ENCODE measurements around the gene FBXW7.

Gene FBXW7

GRCh38 chr4:152485726-152486276 is 50.1 kb downstream of the FBXW7 start:
- DNase-seq = no peak
- in situ Hi-C loops (cut with MboI; ENCODE audit: low pct_unique_long_range_greater_than_20kb, low sequenced_read_pairs) = no loop called here

- no peak for DNase-seq
- in situ Hi-C loops (cut with MboI; ENCODE audit: low pct_unique_long_range_greater_than_20kb, low sequenced_read_pairs) = no loop called here
Measured at GRCh38 chr4:152482211-152482610, 53.7 kb downstream of the FBXW7 start.

GRCh38 chr4:152480901-152481300 is 55.0 kb downstream of the FBXW7 start:
- in situ Hi-C loops (cut with MboI; ENCODE audit: low pct_unique_long_range_greater_than_20kb, low sequenced_read_pairs) = no loop called here
- DNase-seq = no peak

- no peak for DNase-seq
- in situ Hi-C loops (cut with MboI; ENCODE audit: low pct_unique_long_range_greater_than_20kb, low sequenced_read_pairs) = no loop called here
Measured at GRCh38 chr4:152480326-152480725, 55.6 kb downstream of the FBXW7 start.

- no peak for DNase-seq
- in situ Hi-C loops (cut with MboI; ENCODE audit: low pct_unique_long_range_greater_than_20kb, low sequenced_read_pairs) = no loop called here
Measured at GRCh38 chr4:152479428-152480026, 56.4 kb downstream of the FBXW7 start.

GRCh38 chr4:152478461-152479237 is 57.2 kb downstream of the FBXW7 start:
- in situ Hi-C loops (cut with MboI; ENCODE audit: low pct_unique_long_range_greater_than_20kb, low sequenced_read_pairs) = no loop called here
- no peak for DNase-seq

DNA sequence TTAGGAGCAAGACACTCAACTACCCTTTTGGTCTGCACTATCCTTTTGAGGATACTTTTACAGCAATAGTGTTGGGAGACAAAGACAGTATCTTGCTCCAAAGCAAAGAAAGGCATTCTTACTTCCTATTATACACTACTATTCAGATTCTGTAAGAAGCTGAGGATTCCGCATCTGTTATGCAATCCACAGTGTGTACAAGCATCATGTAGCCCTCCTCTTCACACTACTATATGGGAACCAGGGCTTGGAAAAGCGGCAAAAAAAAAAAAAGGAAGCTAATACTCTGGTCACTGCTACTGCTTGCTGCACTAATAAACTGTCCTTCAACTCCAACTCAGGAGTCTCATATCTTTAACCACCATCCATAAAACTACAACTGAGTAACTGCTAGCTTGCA is 59.1 kb downstream of the FBXW7 start:
- no peak for DNase-seq
- in situ Hi-C loops (cut with MboI; ENCODE audit: low pct_unique_long_range_greater_than_20kb, low sequenced_read_pairs) = no loop called here

DNA sequence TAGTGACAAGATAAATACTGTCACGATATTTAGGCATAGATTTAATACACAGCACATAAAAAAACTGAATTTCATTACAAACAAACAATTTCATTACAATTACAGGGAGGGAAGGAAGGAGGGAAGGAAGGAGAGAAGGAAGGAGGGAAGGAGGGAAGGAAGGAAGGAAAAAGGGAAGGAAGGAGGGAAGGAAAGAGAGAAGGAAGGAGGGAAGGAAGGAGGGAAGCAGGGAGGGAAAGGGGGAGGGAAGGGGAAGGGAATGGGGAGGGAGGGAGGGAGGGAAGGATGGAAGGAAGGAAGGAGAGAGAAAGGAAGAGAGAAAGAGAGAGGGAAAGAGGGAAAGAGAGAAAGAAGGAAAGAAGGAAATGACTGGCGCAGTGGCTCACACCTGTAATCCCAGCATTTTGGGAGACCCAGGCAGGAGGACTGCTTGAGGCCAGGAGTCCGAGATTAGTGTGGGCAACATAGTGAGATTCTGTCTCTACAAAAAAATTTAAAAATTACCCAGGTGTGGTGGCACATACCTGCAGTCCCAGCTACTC is 64.6 kb downstream of the FBXW7 start:
- no peak for DNase-seq
- in situ Hi-C loops (cut with MboI; ENCODE audit: low pct_unique_long_range_greater_than_20kb, low sequenced_read_pairs) = no loop called here

DNA sequence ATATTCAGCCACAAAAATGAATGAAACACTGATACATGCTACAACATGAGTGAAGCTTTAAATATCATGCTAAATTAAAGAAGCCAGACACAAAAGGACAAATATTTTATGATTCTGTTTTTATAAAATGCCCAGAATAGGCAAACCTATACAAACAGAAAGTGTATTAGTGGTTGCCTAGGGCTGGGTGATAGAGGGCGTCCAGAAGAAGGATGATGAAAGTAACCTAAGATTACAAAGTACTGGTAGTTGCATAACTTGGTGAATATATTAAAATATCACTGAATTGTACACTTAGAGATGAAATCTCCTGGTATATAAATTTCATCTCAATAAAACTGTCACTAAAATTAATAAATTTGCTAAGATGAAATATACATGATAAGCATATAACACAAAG is 67.5 kb downstream of the FBXW7 start:
- in situ Hi-C loops (cut with MboI; ENCODE audit: low pct_unique_long_range_greater_than_20kb, low sequenced_read_pairs) = no loop called here
- DNase-seq = no peak

DNA sequence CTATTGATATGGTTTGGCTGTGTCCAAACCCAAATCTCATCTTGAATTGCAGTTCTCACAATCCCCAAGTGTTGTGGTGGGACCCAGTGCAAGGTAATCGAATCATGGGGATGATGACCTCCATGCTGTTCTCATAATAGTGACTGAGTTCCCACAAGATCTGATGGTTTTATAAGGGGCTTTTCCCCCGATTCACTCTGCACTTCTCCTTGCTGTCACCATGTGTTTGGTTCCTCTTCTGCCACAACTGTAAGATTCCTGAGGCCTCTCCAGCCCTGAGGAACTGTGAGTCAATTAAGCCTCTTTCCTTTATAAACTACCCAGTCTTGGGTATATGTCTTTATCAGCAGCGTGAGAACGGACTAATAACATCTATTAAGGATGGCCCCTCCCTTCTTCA is 68.8 kb downstream of the FBXW7 start:
- in situ Hi-C loops (cut with MboI; ENCODE audit: low pct_unique_long_range_greater_than_20kb, low sequenced_read_pairs) = no loop called here
- DNase-seq = peak; percentile 53

GRCh38 chr4:152464030-152464823 is 71.7 kb downstream of the FBXW7 start:
- DNase-seq = peak; percentile 54
- in situ Hi-C loops (cut with MboI; ENCODE audit: low pct_unique_long_range_greater_than_20kb, low sequenced_read_pairs) = no loop called here

- in situ Hi-C loops (cut with MboI; ENCODE audit: low pct_unique_long_range_greater_than_20kb, low sequenced_read_pairs) = no loop called here
- no peak for DNase-seq
Measured at GRCh38 chr4:152463562-152463961, 72.3 kb downstream of the FBXW7 start.

DNA sequence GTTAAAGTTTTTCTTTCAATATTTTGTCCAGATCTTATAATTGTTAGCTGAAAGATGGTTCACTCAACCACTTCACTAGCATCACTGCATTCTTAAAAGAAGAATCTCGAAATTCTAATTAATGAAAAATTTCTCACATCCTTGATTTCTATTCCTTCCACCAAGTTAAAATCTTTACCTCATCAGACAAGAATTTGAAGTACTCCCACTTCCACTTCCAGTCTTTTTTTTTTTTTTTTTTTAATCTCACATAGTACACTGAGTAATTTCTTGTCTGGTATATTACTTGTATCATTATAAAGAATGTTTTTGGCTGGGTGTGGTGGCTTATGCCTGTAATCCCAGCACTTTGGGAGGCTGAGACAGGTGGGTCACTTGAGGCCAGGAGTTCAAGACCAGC is 73.2 kb downstream of the FBXW7 start:
- no peak for DNase-seq
- in situ Hi-C loops (cut with MboI; ENCODE audit: low pct_unique_long_range_greater_than_20kb, low sequenced_read_pairs) = no loop called here

DNA sequence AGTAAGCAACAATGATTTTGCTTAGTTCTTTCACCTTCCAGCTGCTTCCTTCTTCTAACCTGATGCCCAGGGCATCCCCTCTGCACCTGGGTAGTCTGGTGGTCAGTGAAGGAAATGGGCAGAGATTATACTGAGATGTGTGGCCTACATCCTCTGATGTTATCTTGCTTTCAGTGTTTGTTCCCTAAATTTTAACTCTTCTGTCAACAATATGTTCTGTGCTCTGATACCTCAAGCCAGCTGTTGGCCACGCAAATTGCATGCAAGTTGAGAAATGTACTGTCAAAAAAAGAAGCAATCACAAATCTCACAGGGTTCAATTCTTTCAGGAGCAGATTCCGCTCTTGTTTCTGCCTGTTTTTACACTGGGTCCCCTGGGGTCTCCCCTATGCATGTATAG is 73.8 kb downstream of the FBXW7 start:
- DNase-seq = peak; percentile 90
- in situ Hi-C loops (cut with MboI; ENCODE audit: low pct_unique_long_range_greater_than_20kb, low sequenced_read_pairs) = no loop called here

DNA sequence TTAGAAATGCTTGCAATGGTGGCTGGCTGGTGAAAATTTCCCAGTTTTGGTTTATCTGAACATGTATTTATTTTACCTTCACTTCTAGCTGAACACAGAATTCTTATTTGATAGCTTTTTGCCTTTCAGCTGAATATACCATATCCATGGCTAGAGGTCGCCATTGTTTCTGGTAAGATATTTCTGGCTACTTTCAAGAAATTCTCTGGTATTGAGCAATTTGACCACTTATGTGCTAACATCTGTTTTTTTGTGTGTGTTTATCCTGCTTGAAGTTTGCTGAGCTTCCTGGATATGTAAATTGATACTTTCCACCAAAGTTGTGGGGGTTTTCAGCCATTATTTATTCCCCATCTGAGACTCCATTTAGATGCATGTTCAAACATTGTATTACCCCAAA is 75.4 kb downstream of the FBXW7 start:
- peak; percentile 86 for DNase-seq
- in situ Hi-C loops (cut with MboI; ENCODE audit: low pct_unique_long_range_greater_than_20kb, low sequenced_read_pairs) = no loop called here

GRCh38 chr4:152459326-152459725 is 76.6 kb downstream of the FBXW7 start:
- in situ Hi-C loops (cut with MboI; ENCODE audit: low pct_unique_long_range_greater_than_20kb, low sequenced_read_pairs) = no loop called here
- no peak for DNase-seq

- in situ Hi-C loops (cut with MboI; ENCODE audit: low pct_unique_long_range_greater_than_20kb, low sequenced_read_pairs) = no loop called here
- peak; percentile 55 for DNase-seq
Measured at GRCh38 chr4:152458801-152459302, 77.0 kb downstream of the FBXW7 start.

DNA sequence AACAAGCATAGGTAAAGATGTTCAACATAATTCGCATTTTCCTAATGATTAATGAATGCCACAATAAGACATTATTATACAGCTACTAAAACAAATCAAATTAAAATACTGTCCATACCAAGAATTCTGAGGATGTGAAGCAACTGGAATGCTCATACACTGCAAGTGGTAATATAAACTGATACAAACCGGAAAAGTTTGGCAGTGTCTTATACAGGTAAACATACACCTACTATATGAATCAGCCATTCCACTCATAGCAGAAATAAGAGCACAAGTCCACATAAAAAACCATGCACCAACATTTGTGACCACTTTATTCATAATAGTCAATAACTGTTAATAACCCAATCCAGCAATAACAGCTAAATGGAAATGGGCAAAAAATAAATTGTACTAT is 79.3 kb downstream of the FBXW7 start:
- in situ Hi-C loops (cut with MboI; ENCODE audit: low pct_unique_long_range_greater_than_20kb, low sequenced_read_pairs) = no loop called here

GRCh38 chr4:152455311-152455710 is 80.6 kb downstream of the FBXW7 start:
- in situ Hi-C loops (cut with MboI; ENCODE audit: low pct_unique_long_range_greater_than_20kb, low sequenced_read_pairs) = no loop called here
- peak; percentile 37 for DNase-seq

More for the DNA sequence above, 79.3 kb downstream of the FBXW7 start:
- DNase-seq = no peak

Data from KBM-7 (cell line).